AG04450 (cell line): ENCODE data around the gene NHERF2. TPM values are rescaled to one million over a fixed set of nuclear protein-coding genes. Genes with fewer than 3 reads are reported as not detected.

ENCODE experiments used
- CTCF ChIA-PET: fragments of 300-600, 350-600 bp; formaldehyde crosslinking; extraction: SDS; loops from one replicate; lab custom pipeline; 2022; ENCODE audit warnings: antibody characterized with exemption, inconsistent platforms; lab: Charles Lee
- POLR2A ChIA-PET: fragments of 350-600 bp; formaldehyde crosslinking; extraction: SDS; loops from one replicate; lab custom pipeline; 2021; ENCODE audit warnings: antibody characterized with exemption, inconsistent platforms; lab: Yijun Ruan, JAX
- DNase-seq: peaks from one replicate; pipeline ENCODE4 v3.0.0-alpha.2; 2011; ENCODE audit warnings: low read depth, low spot score
- H3K27ac ChIP-seq: one replicate; pipeline ENCODE4 v1.5.1; 2012; ENCODE audit warnings: low read depth, low read length, control low read depth
- H3K27me3 ChIP-seq: one replicate; pipeline ENCODE4 v1.6.0; 2012; ENCODE audit warnings: low read length; ENCODE audit not compliant: control insufficient read depth, insufficient read depth
- H3K4me3 ChIP-seq: 2 replicates; pipeline ENCODE4 v1.5.1; 2011; ENCODE audit warnings: mild to moderate bottlenecking, low read depth, low read length, control low read depth
- H3K9me3 ChIP-seq: 2 replicates; pipeline ENCODE4 v1.5.1; 2012; ENCODE audit warnings: low read length; ENCODE audit not compliant: control insufficient read depth, insufficient read depth
- polyA plus RNA-seq: library from polyadenylated mRNA; depleted of rRNA; stranded (reverse); fragments of >200 nt; gene quantifications from 2 replicates; pipeline ENCODE4 v1.2.3, GENCODE V29; 2011
- TF ChIP-seq, protein P1 (sequence below): IDR thresholded peaks from 2 replicates; pipeline ENCODE4 v1.5.1; 2011; ENCODE audit warnings: low read depth, low read length, control low read depth, inconsistent platforms

The NHERF2 gene
- polyA plus RNA-seq, 1 experiment, result 16.7 TPM

GRCh38 chr16:1982013-1982433, 44.7 kb upstream of the NHERF2 start:
- TF ChIP-seq, protein P1, sequence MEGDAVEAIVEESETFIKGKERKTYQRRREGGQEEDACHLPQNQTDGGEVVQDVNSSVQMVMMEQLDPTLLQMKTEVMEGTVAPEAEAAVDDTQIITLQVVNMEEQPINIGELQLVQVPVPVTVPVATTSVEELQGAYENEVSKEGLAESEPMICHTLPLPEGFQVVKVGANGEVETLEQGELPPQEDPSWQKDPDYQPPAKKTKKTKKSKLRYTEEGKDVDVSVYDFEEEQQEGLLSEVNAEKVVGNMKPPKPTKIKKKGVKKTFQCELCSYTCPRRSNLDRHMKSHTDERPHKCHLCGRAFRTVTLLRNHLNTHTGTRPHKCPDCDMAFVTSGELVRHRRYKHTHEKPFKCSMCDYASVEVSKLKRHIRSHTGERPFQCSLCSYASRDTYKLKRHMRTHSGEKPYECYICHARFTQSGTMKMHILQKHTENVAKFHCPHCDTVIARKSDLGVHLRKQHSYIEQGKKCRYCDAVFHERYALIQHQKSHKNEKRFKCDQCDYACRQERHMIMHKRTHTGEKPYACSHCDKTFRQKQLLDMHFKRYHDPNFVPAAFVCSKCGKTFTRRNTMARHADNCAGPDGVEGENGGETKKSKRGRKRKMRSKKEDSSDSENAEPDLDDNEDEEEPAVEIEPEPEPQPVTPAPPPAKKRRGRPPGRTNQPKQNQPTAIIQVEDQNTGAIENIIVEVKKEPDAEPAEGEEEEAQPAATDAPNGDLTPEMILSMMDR, result no peak
- CTCF ChIA-PET, result no interaction called here
- Histone ChIP-seq H3K27ac (no peak overlapping the region), H3K27me3 (peaks cover 36% of the 10 kb centered on the region), H3K4me3 (no peak overlapping the region), H3K9me3 (peaks cover 3% of the 10 kb centered on the region; the same call in 1 of the 2 replicates)
- DNase-seq, result no peak
- POLR2A ChIA-PET, result interaction anchor here (0.6 to 3.6 kb wide), 3 partner anchors 13 to 174 kb away, joined by 3 to 14 read pairs (median 4); partner anchors contain the start of genes RPS2 and TRAF7

- no peak for DNase-seq
- ChIA-PET CTCF (interaction anchor here (0.6 to 1.0 kb wide), 2 partner anchors 135 to 157 kb away, joined by 4 to 5 read pairs; no protein-coding TSS in a partner anchor), POLR2A (interaction anchor here (0.6 to 3.6 kb wide), 3 partner anchors 11 to 272 kb away, joined by 5 to 14 read pairs (median 6); partner anchors contain the start of genes RPS2 and TBL3)
- Histone ChIP-seq H3K9me3 (peaks cover 3% of the 10 kb centered on the region; the same call in 1 of the 2 replicates), H3K27ac (no peak overlapping the region), H3K27me3 (peaks cover 36% of the 10 kb centered on the region), H3K4me3 (peak overlapping the region; percentile 65)
- TF ChIP-seq, protein P1, result no peak
Observed at GRCh38 chr16:1982991-1983543, 43.6 kb upstream of the NHERF2 start.

DNA sequence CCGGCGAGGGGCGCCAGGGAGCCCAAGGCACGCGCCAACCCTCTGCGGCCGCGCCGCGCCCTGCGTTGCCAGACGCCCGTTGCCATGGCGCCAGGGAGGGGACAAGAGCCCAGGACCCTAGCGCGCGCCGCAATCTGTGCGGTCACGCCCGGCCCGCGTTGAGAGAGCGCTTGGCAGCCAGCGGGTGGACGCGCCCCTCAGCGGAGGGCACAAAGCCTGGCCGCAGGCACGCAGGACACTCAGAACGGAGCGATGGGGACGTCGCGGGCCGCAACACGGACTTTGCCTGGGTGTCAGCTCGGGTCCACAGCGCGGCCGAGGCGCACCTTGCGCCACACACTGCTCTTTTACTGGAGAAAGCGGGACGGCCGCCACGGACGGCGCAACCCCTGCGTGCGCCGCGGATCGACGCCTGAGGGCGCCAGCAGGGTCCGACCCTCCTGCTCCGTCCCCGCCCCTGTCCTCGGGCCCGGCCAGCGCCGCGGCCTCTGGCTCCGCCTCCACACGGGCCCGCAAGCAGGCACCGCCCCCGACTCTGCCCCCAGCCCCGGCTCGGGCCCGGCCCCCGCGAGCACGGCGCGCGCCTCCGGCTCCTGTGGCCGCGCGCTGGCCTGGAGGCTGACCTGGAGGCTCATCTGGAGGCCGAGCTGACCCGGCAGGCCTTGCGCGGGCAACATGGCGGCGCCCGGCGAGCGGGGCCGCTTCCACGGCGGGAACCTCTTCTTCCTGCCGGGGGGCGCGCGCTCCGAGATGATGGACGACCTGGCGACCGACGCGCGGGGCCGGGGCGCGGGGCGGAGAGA, 43.0 kb upstream of the NHERF2 start, which contains the start of gene GFER:
TSS of gene GFER (plus strand) at position 650 of the 803 bp plus-strand sequence. CDS start at position 676, 26 bp downstream.
- CTCF ChIA-PET, result interaction anchor here (0.6 to 3.7 kb wide), 4 partner anchors 20 to 157 kb away, joined by 3 to 17 read pairs (median 4); no protein-coding TSS in a partner anchor
- Histone ChIP-seq H3K27ac (no peak within 1 kb of the TSS), H3K9me3 (peaks cover under 1% of the 10 kb centered on the region; the same call in 1 of the 2 replicates), H3K4me3 (peak within 1 kb of the TSS; percentile 74), H3K27me3 (peaks cover 36% of the 10 kb centered on the region)
- POLR2A ChIA-PET, result interaction anchor here (0.6 to 2.0 kb wide), 6 partner anchors 12 to 272 kb away, joined by 3 to 20 read pairs (median 4); partner anchors contain the start of genes RPS2, TBL3 and TRAF7
- TF ChIP-seq, protein P1, result peak; percentile 44
- peak; percentile 72 for DNase-seq

- Histone ChIP-seq H3K27me3 (peaks cover 39% of the 10 kb centered on the region), H3K4me3 (peak overlapping the region; percentile 74), H3K27ac (no peak overlapping the region), H3K9me3 (peaks cover 3% of the 10 kb centered on the region; the same call in 1 of the 2 replicates)
- TF ChIP-seq, protein P1, result no peak
- ChIA-PET POLR2A (interaction anchor here (0.6 to 2.0 kb wide), 6 partner anchors 13 to 926 kb away, joined by 3 to 20 read pairs (median 4); partner anchors contain the start of genes ECI1, RPS2, TBL3 and TRAF7), CTCF (interaction anchor here (0.9 to 3.7 kb wide), 2 partner anchors 19 to 156 kb away, joined by 3 to 17 read pairs; no protein-coding TSS in a partner anchor)
- DNase-seq, result no peak
Observed at GRCh38 chr16:1984347-1985225, 42.1 kb upstream of the NHERF2 start.
